GM20000 (cell line): ENCODE measurements around the gene MLXIP.

Experiments used
- DNase-seq: peaks from one replicate; pipeline ENCODE4 v3.0.0; 2012; ENCODE audit warnings: low spot score
- CTCF ChIP-seq: IDR thresholded peaks from 2 replicates; pipeline ENCODE4 v1.5.1; 2012; ENCODE audit warnings: mild to moderate bottlenecking, control low read depth; ENCODE audit errors: extremely low read depth, missing control alignments

Gene MLXIP

GRCh38 chr12:122187466-122187865 is 108.9 kb downstream of the MLXIP start:
- TF ChIP-seq CTCF, result no peak
- no peak for DNase-seq

- no peak for DNase-seq
- TF ChIP-seq CTCF, result no peak
Observed at GRCh38 chr12:122189626-122190475, 111.3 kb downstream of the MLXIP start.

- TF ChIP-seq CTCF, result peak; percentile 80
- DNase-seq, result peak; percentile 88
Observed at GRCh38 chr12:122190842-122191668, 112.5 kb downstream of the MLXIP start.

- DNase-seq, result no peak
- TF ChIP-seq CTCF, result no peak
Observed at GRCh38 chr12:122192441-122192840, 113.9 kb downstream of the MLXIP start.

GRCh38 chr12:122194804-122195203 is 116.2 kb downstream of the MLXIP start:
- no peak for DNase-seq
- no peak for TF ChIP-seq CTCF

GRCh38 chr12:122195405-122195804 is 116.8 kb downstream of the MLXIP start:
- no peak for DNase-seq
- no peak for TF ChIP-seq CTCF
